WTC11 (cell line): Measurements from ENCODE around the gene MBP. TPM values are rescaled to one million over a fixed set of nuclear protein-coding genes. Genes with fewer than 3 reads are reported as not detected.

Experiments
- ATAC-seq: fragments of 200-7000 bp; cut with Tn5 transposase; 2 replicates; pipeline ENCODE4 v1.10.0; 2021; ENCODE audit warnings: mild to moderate bottlenecking, moderate library complexity
- CTCF ChIA-PET: fragments of 300-600 bp; sonication (Branson Sonifier 250); formaldehyde crosslinking; loops from one replicate; lab custom pipeline; 2021; ENCODE audit warnings: antibody characterized with exemption; lab: Charles Lee
- POLR2A ChIA-PET: fragments of 350-600 bp; sonication (Branson Sonifier 250); formaldehyde crosslinking; loops from one replicate; lab custom pipeline; 2021; ENCODE audit warnings: antibody characterized with exemption; lab: Charles Lee
- DNase-seq: peaks from one replicate; pipeline ENCODE4 v3.0.0; 2021; ENCODE audit warnings: low spot score
- H3K27ac Mint-ChIP-seq: 2 replicates; pipeline ENCODE4 v1.8.0; 2021; ENCODE audit warnings: mixed read lengths
- H3K27me3 Mint-ChIP-seq: 2 replicates; pipeline ENCODE4 v1.8.0; 2021; ENCODE audit warnings: low read depth, mild to moderate bottlenecking, moderate library complexity, mixed read lengths
- H3K36me3 Mint-ChIP-seq: 2 replicates; pipeline ENCODE4 v1.8.0; 2021; ENCODE audit warnings: mixed read lengths
- H3K4me1 Mint-ChIP-seq: 2 replicates; pipeline ENCODE4 v1.8.0; 2022; ENCODE audit warnings: mixed read lengths
- H3K4me3 Mint-ChIP-seq: 2 replicates; pipeline ENCODE4 v1.8.0; 2021; ENCODE audit warnings: mild to moderate bottlenecking, moderate library complexity, mixed read lengths
- H3K9me3 Mint-ChIP-seq: 2 replicates; pipeline ENCODE4 v1.8.0; 2021; ENCODE audit warnings: mixed read lengths
- ARID4B ChIP-seq: sonication (generic); formaldehyde crosslinking; IDR thresholded peaks from 2 replicates; pipeline ENCODE4 v1.8.0; 2023; ENCODE audit warnings: missing genetic modification reagents, mild to moderate bottlenecking, borderline replicate concordance
- ATF6 ChIP-seq: sonication (generic); formaldehyde crosslinking; IDR thresholded peaks from 2 replicates; pipeline ENCODE4 v1.8.1; 2023; ENCODE audit warnings: mild to moderate bottlenecking, missing genetic modification reagents
- CTCF ChIP-seq: fragments of 200-600 bp; IDR thresholded peaks from 2 replicates; pipeline ENCODE4 v1.8.0; 2022; ENCODE audit warnings: antibody characterized with exemption
- ELF4 ChIP-seq: sonication (generic); formaldehyde crosslinking; IDR thresholded peaks from 2 replicates; pipeline ENCODE4 v1.8.1; 2022; ENCODE audit warnings: low read depth, mild to moderate bottlenecking, moderate library complexity, missing genetic modification reagents
- FOXJ3 ChIP-seq: sonication (generic); formaldehyde crosslinking; IDR thresholded peaks from 2 replicates; pipeline ENCODE4 v1.9.0; 2021; ENCODE audit warnings: missing genetic modification reagents, mild to moderate bottlenecking, borderline replicate concordance
- FOXK1 ChIP-seq: sonication (generic); formaldehyde crosslinking; IDR thresholded peaks from 2 replicates; pipeline ENCODE4 v1.8.0; 2022; ENCODE audit warnings: mild to moderate bottlenecking, moderate library complexity, missing genetic modification reagents
- FOXP1 ChIP-seq: sonication (generic); formaldehyde crosslinking; IDR thresholded peaks from 2 replicates; pipeline ENCODE4 v1.8.0; 2022; ENCODE audit warnings: missing genetic modification reagents, mild to moderate bottlenecking, moderate library complexity, borderline replicate concordance
- FOXP4 ChIP-seq: sonication (generic); formaldehyde crosslinking; IDR thresholded peaks from 2 replicates; pipeline ENCODE4 v1.8.0; 2022; ENCODE audit warnings: mild to moderate bottlenecking, missing genetic modification reagents
- GRHL2 ChIP-seq: fragments of 250-450 bp; sonication (Bioruptor Pico); IDR thresholded peaks from 2 replicates; pipeline ENCODE4 v1.8.0; 2022; ENCODE audit warnings: mild to moderate bottlenecking, moderate library complexity; ENCODE audit not compliant: insufficient replicate concordance, severe bottlenecking
- HMGXB4 ChIP-seq: sonication (generic); formaldehyde crosslinking; IDR thresholded peaks from 2 replicates; pipeline ENCODE4 v1.8.1; 2023; ENCODE audit warnings: mild to moderate bottlenecking, moderate library complexity, missing genetic modification reagents
- MXD4 ChIP-seq: fragments of 250-450 bp; sonication (Bioruptor Pico); IDR thresholded peaks from 2 replicates; pipeline ENCODE4 v1.8.0; 2021; ENCODE audit warnings: mild to moderate bottlenecking, moderate library complexity, borderline replicate concordance
- NFE2L1 ChIP-seq: sonication (generic); formaldehyde crosslinking; IDR thresholded peaks from 2 replicates; pipeline ENCODE4 v1.8.1; 2023; ENCODE audit warnings: missing genetic modification reagents
- NR1H2 ChIP-seq: sonication (generic); formaldehyde crosslinking; IDR thresholded peaks from 2 replicates; pipeline ENCODE4 v1.9.0; 2021; ENCODE audit warnings: mild to moderate bottlenecking, moderate library complexity, missing genetic modification reagents
- NR3C1 ChIP-seq: sonication (generic); formaldehyde crosslinking; conservative IDR thresholded peaks from 2 replicates; pipeline ENCODE4 v1.8.1; 2023; ENCODE audit warnings: low read depth, mild to moderate bottlenecking, missing genetic modification reagents
- PRDM15 ChIP-seq: sonication (generic); formaldehyde crosslinking; IDR thresholded peaks from 2 replicates; pipeline ENCODE4 v1.8.0; 2022; ENCODE audit warnings: missing genetic modification reagents
- RORB ChIP-seq: fragments of 250-450 bp; sonication (Bioruptor Pico); IDR thresholded peaks from 2 replicates; pipeline ENCODE4 v1.9.0; 2021; ENCODE audit warnings: mild to moderate bottlenecking
- TP53 ChIP-seq: sonication (generic); formaldehyde crosslinking; IDR thresholded peaks from 2 replicates; pipeline ENCODE4 v1.8.1; 2023; ENCODE audit warnings: mild to moderate bottlenecking, missing genetic modification reagents
- ZBTB43 ChIP-seq: sonication (generic); formaldehyde crosslinking; IDR thresholded peaks from 2 replicates; pipeline ENCODE4 v1.8.1; 2023; ENCODE audit warnings: mild to moderate bottlenecking, missing genetic modification reagents
- total RNA-seq: library from RNA; stranded (reverse); gene quantifications from 3 replicates; pipeline ENCODE4 v1.2.3, GENCODE V29; 2021

MBP gene
- total RNA-seq, 1 experiment from 2014 or later: 19.6 TPM

GRCh38 chr18:77009675-77010074 lies 122.9 kb downstream of the MBP start (continued):
- TF ChIP-seq ATF6 (CRISPR knock-in tag) (no peak), HMGXB4 (no peak), MXD4 (CRISPR knock-in tag) (no peak)

GRCh38 chr18:77008576-77009315 lies 123.8 kb downstream of the MBP start:
- ChIA-PET CTCF (interaction anchor here (1.4 kb wide), 1 partner anchor 8 kb away, joined by 4 read pairs; no protein-coding TSS in a partner anchor), POLR2A (interaction anchor here (1.0 kb wide), 1 partner anchor 12 kb away, joined by 3 read pairs; no protein-coding TSS in a partner anchor)
- no peak for ATAC-seq
- Mint-ChIP-seq H3K9me3 (no peaks in the 10 kb centered on the region), H3K27ac (peak overlapping the region; percentile 16; the same call in 1 of the 2 replicates), H3K36me3 (no peaks in the 10 kb centered on the region), H3K4me3 (no peak overlapping the region), H3K4me1 (peaks cover 43% of the 10 kb centered on the region), H3K27me3 (no peaks in the 10 kb centered on the region)
- DNase-seq: no peak
- TF ChIP-seq FOXP1: no peak
- TF ChIP-seq TP53 (CRISPR knock-in tag): no peak
- no peak for TF ChIP-seq CTCF
- no peak for TF ChIP-seq NFE2L1 (CRISPR knock-in tag)
- TF ChIP-seq ELF4 (CRISPR knock-in tag): no peak
- no peak for TF ChIP-seq ZBTB43 (CRISPR knock-in tag)
- TF ChIP-seq RORB (CRISPR knock-in tag): no peak
- no peak for TF ChIP-seq NR1H2
- no peak for TF ChIP-seq FOXJ3 (CRISPR knock-in tag)
- no peak for TF ChIP-seq GRHL2 (CRISPR knock-in tag)
- no peak for TF ChIP-seq NR3C1 (CRISPR knock-in tag)
- no peak for TF ChIP-seq FOXK1 (CRISPR knock-in tag)
- no peak for TF ChIP-seq PRDM15 (CRISPR knock-in tag)
- no peak for TF ChIP-seq ARID4B (CRISPR knock-in tag)
- TF ChIP-seq FOXP4 (CRISPR knock-in tag): no peak
